Left lung (tissue), 10 donors: Measurements from ENCODE around the gene OTUB2. TPM values are rescaled to one million over a fixed set of nuclear protein-coding genes. Genes with fewer than 3 reads are reported as not detected.

Experiments used
- ATAC-seq: fragments of 200-7000 bp; cut with Tn5 transposase; one replicate; pipeline ENCODE4 v1.9.1; 2020; ENCODE audit warnings: moderate library complexity
- DNase-seq, 4 donors: peaks; one replicate each; pipeline ENCODE4 v3.0.0-alpha.2; 2013 to 2020
- H3K27ac ChIP-seq, 2 donors: fragments of 200-600 bp; sonication (generic) in 1 of 2; one replicate each; pipeline versions ENCODE4 v1.5.0 to v1.8.0; 2020 to 2021
- H3K27me3 ChIP-seq, 2 donors: fragments of 200-600 bp; sonication (generic) in 1 of 2; one replicate each; pipeline versions ENCODE4 v1.5.0 to v1.8.0; 2020 to 2021
- H3K36me3 ChIP-seq, 2 donors: fragments of 200-600 bp; sonication (generic) in 1 of 2; one replicate each; pipeline versions ENCODE4 v1.5.0 to v1.8.0; 2020 to 2021
- H3K4me1 ChIP-seq, 2 donors: fragments of 200-600 bp; one replicate each; pipeline ENCODE4 v1.8.0; 2021
- H3K4me3 ChIP-seq, 2 donors: fragments of 200-600 bp; sonication (generic) in 1 of 2; one replicate each; pipeline versions ENCODE4 v1.5.0 to v1.8.0; 2020 to 2021; ENCODE audit warnings: mild to moderate bottlenecking in 1 of 2
- H3K9me3 ChIP-seq, 2 donors: fragments of 200-600 bp; sonication (generic) in 1 of 2; one replicate each; pipeline versions ENCODE4 v1.5.0 to v1.8.0; 2020 to 2021
- CTCF ChIP-seq, 2 donors: fragments of 200-600 bp; sonication (generic) in 1 of 2; IDR thresholded peaks; one replicate each; pipeline versions ENCODE4 v1.5.0 to v1.8.0; 2021; ENCODE audit warnings: antibody characterized with exemption in 2 of 2
- intact Hi-C, 2 donors: fragments of 100-400 bp; cut with DNase I; formaldehyde crosslinking; loops; one replicate each; pipeline versions ENCODE4 v1.11.2 to v1.14.2; 2022
- polyA plus RNA-seq, 6 donors: library from polyadenylated mRNA; unstranded; fragments of 120-200 nt; gene quantifications; one replicate each; pipeline ENCODE4 v1.2.1, GENCODE V29; 2013; ENCODE audit not compliant: insufficient read length in 6 of 6
- total RNA-seq, 2 donors: library from RNA; stranded (reverse); fragmentation: NEBNext Ultra II Directional; extraction: Animal tissue kit (Norgen Biotek cat#: 25700); gene quantifications; one replicate each; pipeline ENCODE4 v1.2.1, GENCODE V29; 2021
- donor health status: DM: no; HTN: yes; CAD: no.
- donor health status: DM: no; HTN: no; CAD: no.

The OTUB2 gene
- total and polyA plus RNA-seq, 8 donors: 1.2 to 5.4 (median 3.9) TPM

DNA sequence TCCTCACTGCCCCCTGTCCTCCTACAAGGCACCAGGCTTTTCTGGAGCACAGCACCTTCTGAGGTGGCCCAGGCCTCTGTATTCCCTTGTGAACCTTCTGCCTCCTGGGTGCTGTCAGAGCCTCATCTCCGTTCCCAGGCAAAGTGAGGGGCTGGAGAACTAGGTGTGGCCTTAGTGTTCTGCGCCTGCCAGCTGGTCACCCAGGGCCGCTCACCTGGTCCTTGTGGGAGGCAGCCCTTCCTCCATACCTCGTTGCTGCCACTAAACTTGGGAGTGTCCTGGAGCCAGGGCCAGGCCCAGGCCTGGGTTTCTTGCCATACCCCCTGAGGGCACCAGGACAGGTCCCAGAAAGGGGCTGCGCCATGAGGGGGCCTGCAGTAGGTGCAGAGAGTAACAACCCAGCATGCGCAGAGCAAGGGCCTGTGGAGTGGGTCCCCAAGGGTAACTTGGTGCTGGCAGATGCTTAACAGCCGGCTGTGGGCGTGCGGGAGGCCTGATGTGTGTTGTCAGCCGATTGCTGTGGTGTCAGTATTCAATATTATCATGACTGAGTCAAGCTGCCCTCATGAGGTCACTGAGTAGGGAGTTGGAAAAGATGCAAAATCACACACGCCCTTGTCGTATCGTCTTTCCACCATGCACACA lies 17.1 kb downstream of the OTUB2 start:
- H3K9me3 ChIP-seq: no peaks in the 10 kb centered on the region
- H3K4me3 ChIP-seq: no peak overlapping the region
- H3K36me3 ChIP-seq: peaks cover 0 to 49% of the 10 kb centered on the region in 2 donors
- peaks cover 3% of the 10 kb centered on the region in 2 donors for H3K4me1 ChIP-seq
- ATAC-seq (no peak), DNase-seq (no peak)
- H3K27me3 ChIP-seq: no peaks in the 10 kb centered on the region
- intact Hi-C loops: loop anchor here in 1 of 2 donors (10.0 kb wide), 1 partner anchor 92 kb away; no protein-coding TSS in a partner anchor
- H3K27ac ChIP-seq: no peak overlapping the region
- TF ChIP-seq CTCF (IDR thresholded peaks at IDR 0.05): no peak

DNA sequence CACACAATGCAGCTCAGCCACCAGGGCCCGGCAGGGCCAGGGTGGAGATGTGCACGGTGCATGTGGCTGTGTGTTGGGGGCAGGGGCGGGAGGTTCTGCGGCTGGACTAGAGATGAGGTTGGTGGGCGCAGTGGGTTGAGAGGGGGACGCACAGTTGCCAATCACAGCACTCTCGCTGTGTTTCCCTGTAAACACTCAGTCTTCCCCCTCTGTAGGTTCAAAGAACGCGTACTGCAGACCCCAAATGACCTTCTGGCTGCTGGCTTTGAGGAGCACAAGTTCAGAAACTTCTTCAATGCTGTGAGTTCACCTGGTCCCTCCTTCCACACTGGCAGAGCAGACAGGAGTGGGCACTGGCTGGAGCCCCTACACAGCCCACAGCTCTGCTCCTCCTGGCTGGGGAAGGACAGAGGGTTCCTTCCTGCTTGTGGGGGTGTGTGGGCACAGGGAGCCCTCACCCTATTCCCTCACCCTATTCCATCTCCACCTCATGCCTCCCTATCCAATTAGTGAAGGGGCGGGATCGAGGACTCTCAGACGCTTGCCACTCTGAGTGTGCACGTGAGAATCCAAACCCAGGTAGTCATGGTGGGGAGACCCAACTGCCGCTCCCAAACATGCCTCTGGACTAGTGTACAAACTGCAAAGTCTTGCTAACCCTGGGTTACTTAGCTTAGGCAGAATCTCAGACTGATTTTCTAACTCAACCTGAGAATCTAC lies 17.8 kb downstream of the OTUB2 start:
- Histone ChIP-seq H3K36me3 (peaks cover 0 to 55% of the 10 kb centered on the region in 2 donors), H3K9me3 (no peaks in the 10 kb centered on the region), H3K27me3 (no peaks in the 10 kb centered on the region), H3K27ac (no peak overlapping the region), H3K4me1 (peaks cover 3% of the 10 kb centered on the region in 2 donors), H3K4me3 (no peak overlapping the region)
- DNase-seq (no peak), ATAC-seq (no peak)
- intact Hi-C loops: loop anchor here in 1 of 2 donors (10.0 kb wide), 1 partner anchor 91 kb away; no protein-coding TSS in a partner anchor
- no peak for TF ChIP-seq CTCF (IDR thresholded peaks at IDR 0.05)

- Histone ChIP-seq H3K4me3 (no peak overlapping the region), H3K4me1 (peaks cover 3% of the 10 kb centered on the region in 2 donors), H3K27me3 (no peaks in the 10 kb centered on the region), H3K9me3 (no peaks in the 10 kb centered on the region), H3K27ac (no peak overlapping the region), H3K36me3 (peaks cover 0 to 62% of the 10 kb centered on the region in 2 donors)
- DNase-seq (no peak), ATAC-seq (no peak)
- TF ChIP-seq CTCF (IDR thresholded peaks at IDR 0.05): no peak
- intact Hi-C loops: loop anchor here in 1 of 2 donors (10.0 kb wide), 1 partner anchor 90 kb away; no protein-coding TSS in a partner anchor
These were observed 18.4 kb downstream of the OTUB2 start for GRCh38 chr14:94044476-94045091.

DNA sequence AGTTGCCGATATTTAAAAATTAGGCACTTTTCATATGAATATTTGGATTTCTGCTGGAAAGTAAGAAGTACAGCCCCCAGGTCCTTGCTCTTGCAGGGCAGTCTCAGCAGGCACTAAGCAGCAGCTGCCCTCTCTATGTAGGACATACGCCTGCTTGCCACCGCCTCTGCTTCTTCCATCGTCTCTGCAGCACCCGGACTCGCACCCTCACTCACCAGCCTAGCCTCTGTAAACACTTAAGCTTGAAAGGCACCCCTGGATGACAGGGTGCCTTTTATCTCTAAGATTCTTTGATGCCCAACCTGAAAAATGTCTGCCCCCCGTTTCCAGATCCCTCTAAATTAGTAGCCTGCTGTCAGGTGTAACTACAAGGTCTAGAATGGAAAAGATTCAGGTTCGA lies 19.0 kb downstream of the OTUB2 start:
- intact Hi-C loops: loop anchor here in 1 of 2 donors (10.0 kb wide), 1 partner anchor 90 kb away; no protein-coding TSS in a partner anchor
- no peak for TF ChIP-seq CTCF (IDR thresholded peaks at IDR 0.05)
- H3K4me1 ChIP-seq: peaks cover 3% of the 10 kb centered on the region in 2 donors
- no peaks in the 10 kb centered on the region for H3K27me3 ChIP-seq
- ATAC-seq (no peak), DNase-seq (no peak)
- H3K36me3 ChIP-seq: peaks cover 0 to 67% of the 10 kb centered on the region in 2 donors
- H3K27ac ChIP-seq: no peak overlapping the region
- no peaks in the 10 kb centered on the region for H3K9me3 ChIP-seq
- H3K4me3 ChIP-seq: no peak overlapping the region
